GM20000 (cell line): Measurements from ENCODE around the gene ADGRF1.

Source experiments
- DNase-seq: peaks from one replicate; pipeline ENCODE4 v3.0.0; 2012; ENCODE audit warnings: low spot score
- TF ChIP-seq, protein P1 (sequence below): IDR thresholded peaks from 2 replicates; pipeline ENCODE4 v1.5.1; 2012; ENCODE audit warnings: mild to moderate bottlenecking, control low read depth; ENCODE audit errors: extremely low read depth, missing control alignments

Gene ADGRF1

GRCh38 chr6:46974786-46975185 lies 67.3 kb downstream of the ADGRF1 start:
- TF ChIP-seq, protein P1, sequence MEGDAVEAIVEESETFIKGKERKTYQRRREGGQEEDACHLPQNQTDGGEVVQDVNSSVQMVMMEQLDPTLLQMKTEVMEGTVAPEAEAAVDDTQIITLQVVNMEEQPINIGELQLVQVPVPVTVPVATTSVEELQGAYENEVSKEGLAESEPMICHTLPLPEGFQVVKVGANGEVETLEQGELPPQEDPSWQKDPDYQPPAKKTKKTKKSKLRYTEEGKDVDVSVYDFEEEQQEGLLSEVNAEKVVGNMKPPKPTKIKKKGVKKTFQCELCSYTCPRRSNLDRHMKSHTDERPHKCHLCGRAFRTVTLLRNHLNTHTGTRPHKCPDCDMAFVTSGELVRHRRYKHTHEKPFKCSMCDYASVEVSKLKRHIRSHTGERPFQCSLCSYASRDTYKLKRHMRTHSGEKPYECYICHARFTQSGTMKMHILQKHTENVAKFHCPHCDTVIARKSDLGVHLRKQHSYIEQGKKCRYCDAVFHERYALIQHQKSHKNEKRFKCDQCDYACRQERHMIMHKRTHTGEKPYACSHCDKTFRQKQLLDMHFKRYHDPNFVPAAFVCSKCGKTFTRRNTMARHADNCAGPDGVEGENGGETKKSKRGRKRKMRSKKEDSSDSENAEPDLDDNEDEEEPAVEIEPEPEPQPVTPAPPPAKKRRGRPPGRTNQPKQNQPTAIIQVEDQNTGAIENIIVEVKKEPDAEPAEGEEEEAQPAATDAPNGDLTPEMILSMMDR: no peak
- DNase-seq: no peak

- no peak for DNase-seq
Observed at GRCh38 chr6:46973029-46973428, 69.1 kb downstream of the ADGRF1 start.

DNA sequence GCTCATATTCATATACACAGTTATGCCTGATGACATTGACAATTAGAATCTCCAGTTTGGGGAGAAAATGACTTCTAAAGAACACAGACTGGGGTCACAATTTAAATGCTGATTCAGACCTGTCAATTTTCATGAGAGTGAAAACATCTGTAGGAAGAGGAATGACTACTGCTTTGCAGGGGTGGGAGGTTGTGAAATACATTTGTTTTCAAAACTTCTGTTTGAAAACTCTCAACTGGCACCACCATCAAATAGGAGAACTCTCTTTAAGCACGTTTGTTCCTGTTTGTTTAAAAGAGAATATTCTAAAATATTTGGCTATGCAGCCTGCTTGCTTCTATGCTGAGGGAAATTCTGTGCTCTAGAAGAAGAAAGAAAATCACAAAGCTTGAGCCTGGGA lies 69.6 kb downstream of the ADGRF1 start:
- TF ChIP-seq, protein P1: no peak
- no peak for DNase-seq

More at GRCh38 chr6:46973029-46973428, 69.1 kb downstream of the ADGRF1 start:
- TF ChIP-seq, protein P1: no peak

GRCh38 chr6:46969206-46969605 lies 72.9 kb downstream of the ADGRF1 start:
- no peak for DNase-seq
- TF ChIP-seq, protein P1: no peak

GRCh38 chr6:46967826-46968349 lies 74.2 kb downstream of the ADGRF1 start:
- TF ChIP-seq, protein P1: no peak
- DNase-seq: no peak

DNA sequence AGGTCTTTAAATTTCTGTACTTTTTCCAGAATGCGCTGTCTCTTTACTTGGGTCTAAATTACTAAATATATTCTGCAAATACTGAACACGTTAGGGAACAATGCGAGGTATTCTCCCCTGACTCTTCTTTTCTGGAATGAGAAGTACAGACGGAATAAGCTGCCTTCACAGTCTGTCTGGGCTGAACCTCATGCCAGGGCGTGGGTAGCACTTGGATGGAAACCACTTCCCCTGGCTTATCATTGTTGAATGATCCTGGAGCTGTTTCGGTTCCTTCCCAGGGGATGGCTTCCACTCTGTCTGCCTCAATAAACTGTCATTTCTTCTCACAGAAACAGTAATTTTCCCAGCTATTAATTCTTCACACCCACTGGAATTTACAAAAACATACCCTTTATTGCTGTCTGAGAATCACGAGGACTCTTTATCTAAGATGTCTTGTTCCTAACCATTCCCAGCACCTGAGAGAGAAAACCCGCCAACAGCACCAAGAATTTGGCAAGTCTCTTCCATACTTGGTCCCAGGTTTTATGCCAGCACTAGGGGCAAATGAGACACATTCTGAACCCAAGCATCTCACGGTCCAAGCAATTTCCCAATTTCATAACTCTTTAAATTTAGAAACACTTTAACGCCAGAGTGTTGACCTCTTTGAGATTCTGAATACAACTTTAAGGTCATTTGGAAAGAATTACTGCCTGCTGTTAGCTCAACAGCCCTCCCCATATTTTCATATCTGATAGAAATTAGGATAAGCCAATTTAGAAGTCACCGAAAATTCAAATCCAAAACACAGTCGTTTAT lies 77.2 kb downstream of the ADGRF1 start:
- TF ChIP-seq, protein P1: no peak
- no peak for DNase-seq

DNA sequence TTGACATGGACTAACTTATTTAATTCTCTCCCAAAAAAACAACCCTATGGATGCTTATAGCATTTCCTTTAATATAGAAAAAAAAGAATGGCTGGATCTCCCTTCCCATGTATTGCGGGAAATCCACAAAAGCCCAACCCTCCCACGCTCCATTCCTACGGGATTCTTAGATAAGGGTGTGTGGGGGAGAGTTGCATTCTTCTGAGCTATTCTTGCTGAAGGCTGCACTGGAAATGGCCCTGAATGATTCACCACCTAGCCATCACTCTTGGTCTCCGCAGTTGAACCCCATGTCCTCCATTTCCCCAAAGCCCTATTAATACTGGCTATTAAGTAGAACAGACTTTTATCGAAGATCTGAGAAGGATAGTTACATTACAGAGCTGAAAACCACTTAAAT lies 78.5 kb downstream of the ADGRF1 start:
- no peak for DNase-seq
- TF ChIP-seq, protein P1: no peak
